HL-60 (cell line): ENCODE measurements around the gene PTPRM.

Experiments used
- CTCF ChIP-seq: IDR thresholded peaks from one replicate; pipeline ENCODE4 v1.5.1; 2011; ENCODE audit warnings: low read length, control low read depth, inconsistent platforms; ENCODE audit not compliant: insufficient read depth
- GABPA ChIP-seq: IDR thresholded peaks from 2 replicates; pipeline ENCODE4 v1.6.1; 2012; ENCODE audit warnings: low read depth
- POLR2AphosphoS5 ChIP-seq: IDR thresholded peaks from 2 replicates; pipeline ENCODE4 v1.6.1; 2012; ENCODE audit warnings: low read depth
- REST ChIP-seq: IDR thresholded peaks from 2 replicates; pipeline ENCODE4 v1.6.1; 2012; ENCODE audit warnings: low read depth; ENCODE audit not compliant: insufficient replicate concordance
- SPI1 ChIP-seq: IDR thresholded peaks from 2 replicates; pipeline ENCODE4 v1.6.1; 2012; ENCODE audit warnings: low read depth, mild to moderate bottlenecking, borderline replicate concordance

- TF ChIP-seq CTCF (no peak), REST (no peak), POLR2AphosphoS5 (no peak), GABPA (no peak), SPI1 (no peak)
These were observed 42.5 kb downstream of the PTPRM start for GRCh38 chr18:7609617-7610016.
